Liver (tissue), 9 donors: Measurements from ENCODE around the gene SLPI. TPM values are rescaled to one million over a fixed set of nuclear protein-coding genes. Genes with fewer than 3 reads are reported as not detected.
A peak's percentile ranks its signal among the peaks of the same experiment; 100 is the strongest.

Experiments used
- DNase-seq: peaks from one replicate; pipeline ENCODE4 v3.0.0-alpha.2; 2017; ENCODE audit warnings: low spot score
- H3K27ac ChIP-seq, 2 donors: one replicate each; pipeline ENCODE4 v1.7.0; 2013; ENCODE audit warnings: inconsistent platforms in 2 of 2, low read length in 2 of 2, control low read depth in 1 of 2, low read depth in 1 of 2, mild to moderate bottlenecking in 1 of 2
- H3K27me3 ChIP-seq, 4 donors: one replicate each; pipeline versions ENCODE4 v1.6.1 to v1.7.0; 2013; ENCODE audit warnings: low read length in 3 of 4, inconsistent platforms in 1 of 4, mild to moderate bottlenecking in 1 of 4, moderate library complexity in 1 of 4; ENCODE audit not compliant: control insufficient read depth in 4 of 4, insufficient read depth in 4 of 4
- H3K36me3 ChIP-seq, 4 donors: one replicate each; pipeline versions ENCODE4 v1.6.1 to v1.7.0; 2013; ENCODE audit warnings: low read length in 3 of 4, mild to moderate bottlenecking in 3 of 4, low read depth in 1 of 4, moderate library complexity in 1 of 4; ENCODE audit not compliant: control insufficient read depth in 4 of 4, insufficient read depth in 3 of 4
- H3K4me1 ChIP-seq, 4 donors: one replicate each; pipeline versions ENCODE4 v1.6.1 to v1.7.0; 2013; ENCODE audit warnings: low read length in 3 of 4, mild to moderate bottlenecking in 3 of 4, moderate library complexity in 1 of 4; ENCODE audit not compliant: control insufficient read depth in 4 of 4, insufficient read depth in 4 of 4
- H3K4me3 ChIP-seq, 3 donors: one replicate each; pipeline versions ENCODE4 v1.6.1 to v1.7.0; 2013; ENCODE audit warnings: low read length in 3 of 3, control low read depth in 1 of 3, low read depth in 1 of 3, mild to moderate bottlenecking in 1 of 3
- H3K9ac ChIP-seq, 2 donors: one replicate each; pipeline ENCODE4 v1.7.0; 2013; ENCODE audit warnings: low read length in 2 of 2, mild to moderate bottlenecking in 2 of 2, moderate library complexity in 2 of 2, control low read depth in 1 of 2, low read depth in 1 of 2
- H3K9me3 ChIP-seq, 4 donors: one replicate each; pipeline versions ENCODE4 v1.6.1 to v1.7.0; 2013; ENCODE audit warnings: low read length in 3 of 4; ENCODE audit not compliant: control insufficient read depth in 4 of 4
- EGR1 ChIP-seq, 2 donors: IDR thresholded peaks; 2 replicates each; pipeline ENCODE4 v1.6.1; 2016 to 2018; ENCODE audit warnings: antibody characterized with exemption in 2 of 2, low read depth in 2 of 2
- FOXA1 ChIP-seq: IDR thresholded peaks from 2 replicates; pipeline ENCODE4 v1.6.1; 2016; ENCODE audit warnings: antibody characterized with exemption
- FOXA2 ChIP-seq: IDR thresholded peaks from 2 replicates; pipeline ENCODE4 v1.6.1; 2016; ENCODE audit warnings: antibody characterized with exemption
- GABPA ChIP-seq, 2 donors: IDR thresholded peaks in 1 of 2; conservative IDR thresholded peaks in 1 of 2; 2 replicates each; pipeline ENCODE4 v1.6.1; 2016; ENCODE audit warnings: antibody characterized with exemption in 2 of 2, mild to moderate bottlenecking in 1 of 2, moderate library complexity in 1 of 2
- HNF4A ChIP-seq, 2 donors: conservative IDR thresholded peaks; 2 replicates each; pipeline ENCODE4 v1.6.1; 2016; ENCODE audit warnings: antibody characterized with exemption in 2 of 2, mild to moderate bottlenecking in 2 of 2
- HNF4G ChIP-seq: IDR thresholded peaks from 2 replicates; pipeline ENCODE4 v1.6.1; 2016; ENCODE audit warnings: antibody characterized with exemption
- JUND ChIP-seq, 2 donors: IDR thresholded peaks; 2 replicates each; pipeline ENCODE4 v1.6.1; 2016; ENCODE audit warnings: antibody characterized with exemption in 2 of 2
- NR2F2 ChIP-seq: IDR thresholded peaks from 2 replicates; pipeline ENCODE4 v1.6.1; 2016; ENCODE audit warnings: antibody characterized with exemption
- RAD21 ChIP-seq, 2 donors: IDR thresholded peaks; 2 replicates each; pipeline ENCODE4 v1.6.1; 2016; ENCODE audit warnings: antibody characterized with exemption in 2 of 2, mild to moderate bottlenecking in 2 of 2
- RXRA ChIP-seq, 2 donors: IDR thresholded peaks; 2 replicates each; pipeline ENCODE4 v1.6.1; 2017 to 2018; ENCODE audit warnings: antibody characterized with exemption in 2 of 2, mild to moderate bottlenecking in 1 of 2
- SP1 ChIP-seq: IDR thresholded peaks from 2 replicates; pipeline ENCODE4 v1.6.1; 2018; ENCODE audit warnings: antibody characterized with exemption, mild to moderate bottlenecking
- TAF1 ChIP-seq: conservative IDR thresholded peaks from 2 replicates; pipeline ENCODE4 v1.6.1; 2016; ENCODE audit warnings: antibody characterized with exemption, mild to moderate bottlenecking
- YY1 ChIP-seq: IDR thresholded peaks from 2 replicates; pipeline ENCODE4 v1.6.1; 2016; ENCODE audit warnings: antibody characterized with exemption, mild to moderate bottlenecking
- WGBS: extraction: QIAGEN DNeasy Blood & Tissue Kit; methylation state at CpG from one replicate; pipeline ENCODE4 v1.1.7; 2013; 5-methylcytosine and 5-hydroxymethylcytosine counted together
- polyA plus RNA-seq, 2 donors: library from polyadenylated mRNA; stranded (reverse) in 1 of 2; unstranded in 1 of 2; fragments of 200-250 nt in 1 of 2; fragments of >200 nt in 1 of 2; fragmentation: Nextera tagmentation in 1 of 2; extraction: Ambion mirVana in 1 of 2; gene quantifications; one replicate each; pipeline versions ENCODE4 v1.2.1 to v1.2.3, GENCODE V29; 2013 to 2015
- total RNA-seq, 2 donors: library from RNA; depleted of rRNA; stranded (reverse); fragments of >200 nt; gene quantifications; one replicate each; pipeline ENCODE4 v1.2.3, GENCODE V29; 2014
- TF ChIP-seq, protein P1 (sequence below): fragments of 150-350 bp; IDR thresholded peaks from 2 replicates; pipeline ENCODE4 v1.5.1; 2017; ENCODE audit warnings: improper control_type of control experiment, low read depth, low read length; ENCODE audit not compliant: missing input control
- TF ChIP-seq, protein P2 (sequence below): IDR thresholded peaks from 2 replicates; pipeline ENCODE4 v1.6.1; 2016; ENCODE audit warnings: antibody characterized with exemption, mild to moderate bottlenecking
- donor health status: healthy.
- donor health status: healthy.
- donor health status: healthy.
- donor health status: healthy.
- donor health status: healthy.

SLPI gene
- total and polyA plus RNA-seq, 4 donors, result 1.9 to 308 (median 93.9) TPM

- Histone ChIP-seq H3K4me1 (no peaks in the 10 kb centered on the region), H3K9me3 (peaks cover 0 to 9% (median 0%) of the 10 kb centered on the region in 4 donors), H3K36me3 (no peaks in the 10 kb centered on the region), H3K4me3 (no peak overlapping the region), H3K27me3 (no peaks in the 10 kb centered on the region), H3K9ac (no peak overlapping the region), H3K27ac (no peak overlapping the region)
- DNase-seq, result no peak
- TF ChIP-seq GABPA (IDR thresholded peaks at IDR 0.05 in 1 of 2, conservative IDR thresholded peaks at IDR 0.05 in 1 of 2) (no peak), RAD21 (IDR thresholded peaks at IDR 0.05) (no peak), RXRA (IDR thresholded peaks at IDR 0.05) (no peak)
- WGBS, result 87% methylated on average over 2 of the region's 2 CpGs
Measured at GRCh38 chr20:45238139-45238538, 16.2 kb downstream of the SLPI start.

DNA sequence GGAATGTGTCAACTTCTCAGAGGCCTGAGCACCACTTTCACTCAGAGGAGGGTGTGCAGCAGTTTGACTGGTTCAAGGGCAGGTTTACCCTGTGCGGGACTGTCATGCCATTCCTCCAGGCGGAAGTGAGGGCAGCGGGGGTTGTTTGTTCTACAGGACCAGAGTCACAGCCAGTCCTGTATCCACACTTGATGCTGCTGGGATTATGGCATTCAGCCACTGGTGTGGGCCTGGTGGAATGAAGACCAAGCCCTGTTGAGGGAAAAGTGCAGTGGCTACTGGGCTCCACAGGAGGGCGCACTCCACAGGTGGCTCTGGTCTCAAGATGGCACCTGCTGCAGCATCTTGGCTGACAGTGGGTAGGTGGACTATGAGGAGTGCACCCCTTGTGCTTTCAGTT, 18.4 kb downstream of the SLPI start:
- TF ChIP-seq FOXA2 (no peak), SP1 (no peak), RAD21 (IDR thresholded peaks at IDR 0.05) (peak; percentile 59 to 79)
- TF ChIP-seq, protein P1, sequence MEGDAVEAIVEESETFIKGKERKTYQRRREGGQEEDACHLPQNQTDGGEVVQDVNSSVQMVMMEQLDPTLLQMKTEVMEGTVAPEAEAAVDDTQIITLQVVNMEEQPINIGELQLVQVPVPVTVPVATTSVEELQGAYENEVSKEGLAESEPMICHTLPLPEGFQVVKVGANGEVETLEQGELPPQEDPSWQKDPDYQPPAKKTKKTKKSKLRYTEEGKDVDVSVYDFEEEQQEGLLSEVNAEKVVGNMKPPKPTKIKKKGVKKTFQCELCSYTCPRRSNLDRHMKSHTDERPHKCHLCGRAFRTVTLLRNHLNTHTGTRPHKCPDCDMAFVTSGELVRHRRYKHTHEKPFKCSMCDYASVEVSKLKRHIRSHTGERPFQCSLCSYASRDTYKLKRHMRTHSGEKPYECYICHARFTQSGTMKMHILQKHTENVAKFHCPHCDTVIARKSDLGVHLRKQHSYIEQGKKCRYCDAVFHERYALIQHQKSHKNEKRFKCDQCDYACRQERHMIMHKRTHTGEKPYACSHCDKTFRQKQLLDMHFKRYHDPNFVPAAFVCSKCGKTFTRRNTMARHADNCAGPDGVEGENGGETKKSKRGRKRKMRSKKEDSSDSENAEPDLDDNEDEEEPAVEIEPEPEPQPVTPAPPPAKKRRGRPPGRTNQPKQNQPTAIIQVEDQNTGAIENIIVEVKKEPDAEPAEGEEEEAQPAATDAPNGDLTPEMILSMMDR, result peak; percentile 56
- Histone ChIP-seq H3K4me3 (no peak overlapping the region), H3K9me3 (peaks cover 0 to 9% (median 0%) of the 10 kb centered on the region in 4 donors), H3K27ac (no peak overlapping the region), H3K27me3 (no peaks in the 10 kb centered on the region), H3K4me1 (no peaks in the 10 kb centered on the region), H3K36me3 (no peaks in the 10 kb centered on the region), H3K9ac (no peak overlapping the region)
- DNase-seq, result no peak
- 71% methylated on average over 4 of the region's 4 CpGs for WGBS

- no peak overlapping the region for H3K4me3 ChIP-seq
- no peaks in the 10 kb centered on the region for H3K4me1 ChIP-seq
- peaks cover 0 to 5% (median 1%) of the 10 kb centered on the region in 4 donors for H3K27me3 ChIP-seq
- peaks cover 0 to 9% (median 0%) of the 10 kb centered on the region in 4 donors for H3K9me3 ChIP-seq
- TF ChIP-seq GABPA (IDR thresholded peaks at IDR 0.05 in 1 of 2, conservative IDR thresholded peaks at IDR 0.05 in 1 of 2), result no peak
- no peak for TF ChIP-seq FOXA2
- TF ChIP-seq NR2F2, result no peak
- no peak for TF ChIP-seq SP1
- no peak for TF ChIP-seq YY1
- TF ChIP-seq RAD21 (IDR thresholded peaks at IDR 0.05), result no peak
- no peak for TF ChIP-seq FOXA1
- TF ChIP-seq HNF4G, result no peak
- TF ChIP-seq, protein P2, sequence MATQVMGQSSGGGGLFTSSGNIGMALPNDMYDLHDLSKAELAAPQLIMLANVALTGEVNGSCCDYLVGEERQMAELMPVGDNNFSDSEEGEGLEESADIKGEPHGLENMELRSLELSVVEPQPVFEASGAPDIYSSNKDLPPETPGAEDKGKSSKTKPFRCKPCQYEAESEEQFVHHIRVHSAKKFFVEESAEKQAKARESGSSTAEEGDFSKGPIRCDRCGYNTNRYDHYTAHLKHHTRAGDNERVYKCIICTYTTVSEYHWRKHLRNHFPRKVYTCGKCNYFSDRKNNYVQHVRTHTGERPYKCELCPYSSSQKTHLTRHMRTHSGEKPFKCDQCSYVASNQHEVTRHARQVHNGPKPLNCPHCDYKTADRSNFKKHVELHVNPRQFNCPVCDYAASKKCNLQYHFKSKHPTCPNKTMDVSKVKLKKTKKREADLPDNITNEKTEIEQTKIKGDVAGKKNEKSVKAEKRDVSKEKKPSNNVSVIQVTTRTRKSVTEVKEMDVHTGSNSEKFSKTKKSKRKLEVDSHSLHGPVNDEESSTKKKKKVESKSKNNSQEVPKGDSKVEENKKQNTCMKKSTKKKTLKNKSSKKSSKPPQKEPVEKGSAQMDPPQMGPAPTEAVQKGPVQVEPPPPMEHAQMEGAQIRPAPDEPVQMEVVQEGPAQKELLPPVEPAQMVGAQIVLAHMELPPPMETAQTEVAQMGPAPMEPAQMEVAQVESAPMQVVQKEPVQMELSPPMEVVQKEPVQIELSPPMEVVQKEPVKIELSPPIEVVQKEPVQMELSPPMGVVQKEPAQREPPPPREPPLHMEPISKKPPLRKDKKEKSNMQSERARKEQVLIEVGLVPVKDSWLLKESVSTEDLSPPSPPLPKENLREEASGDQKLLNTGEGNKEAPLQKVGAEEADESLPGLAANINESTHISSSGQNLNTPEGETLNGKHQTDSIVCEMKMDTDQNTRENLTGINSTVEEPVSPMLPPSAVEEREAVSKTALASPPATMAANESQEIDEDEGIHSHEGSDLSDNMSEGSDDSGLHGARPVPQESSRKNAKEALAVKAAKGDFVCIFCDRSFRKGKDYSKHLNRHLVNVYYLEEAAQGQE, result no peak
- TF ChIP-seq, protein P1, result no peak
- no peak for TF ChIP-seq TAF1
- no peak for TF ChIP-seq EGR1 (IDR thresholded peaks at IDR 0.05; ENCODE audit: low read depth in 2 of 2)
- TF ChIP-seq HNF4A (conservative IDR thresholded peaks at IDR 0.05), result no peak
- TF ChIP-seq JUND (IDR thresholded peaks at IDR 0.05), result no peak
- H3K36me3 ChIP-seq, result no peaks in the 10 kb centered on the region
- DNase-seq, result no peak
- H3K9ac ChIP-seq, result no peak overlapping the region
- H3K27ac ChIP-seq, result no peak overlapping the region
- 75% methylated on average over 9 of the region's 9 CpGs for WGBS
Measured at GRCh38 chr20:45230631-45231030, 23.7 kb downstream of the SLPI start.
